ENCODE measurements around the gene ITPR3. TPM values are rescaled to one million over a fixed set of nuclear protein-coding genes. Genes with fewer than 3 reads are reported as not detected.
A peak's percentile ranks its signal among the peaks of the same experiment; 100 is the strongest.

Gene ITPR3
- total and polyA plus RNA-seq, 8 donors: 14.1 to 149 (median 65.6) TPM

GRCh38 chr6:33707771-33708170, 86.6 kb downstream of the ITPR3 start:
- Histone ChIP-seq H3K27ac (no peak overlapping the region), H3K4me3 (no peak overlapping the region), H3K27me3 (no peaks in the 10 kb centered on the region), H3K36me3 (peaks cover 3 to 40% (median 31%) of the 10 kb centered on the region in 4 donors), H3K9me3 (no peaks in the 10 kb centered on the region), H3K4me1 (peaks cover 18 to 34% (median 23%) of the 10 kb centered on the region in 4 donors)
- WGBS, 5 donors: 83 to 94% (median 91%) methylated on average over 5 of the region's 5 CpGs
- TF ChIP-seq CTCF (IDR thresholded peaks at IDR 0.05): no peak
- TF ChIP-seq POLR2A (IDR thresholded peaks at IDR 0.05): no peak
- no peak for TF ChIP-seq POLR2AphosphoS5 (IDR thresholded peaks at IDR 0.05)
- no peak for TF ChIP-seq EP300 (IDR thresholded peaks at IDR 0.05)
- DNase-seq: no peak
- intact Hi-C loops (cut with DNase I; ENCODE audit: low total_unique reads): no loop called here

- Histone ChIP-seq H3K27ac (no peak overlapping the region), H3K4me3 (no peak overlapping the region), H3K9me3 (no peaks in the 10 kb centered on the region), H3K36me3 (peaks cover 3 to 40% (median 31%) of the 10 kb centered on the region in 4 donors), H3K27me3 (no peaks in the 10 kb centered on the region), H3K4me1 (peaks cover 18 to 34% (median 23%) of the 10 kb centered on the region in 4 donors)
- intact Hi-C loops (cut with DNase I; ENCODE audit: low total_unique reads): no loop called here
- TF ChIP-seq POLR2A (IDR thresholded peaks at IDR 0.05) (no peak), POLR2AphosphoS5 (IDR thresholded peaks at IDR 0.05) (no peak), CTCF (IDR thresholded peaks at IDR 0.05) (no peak), EP300 (IDR thresholded peaks at IDR 0.05) (no peak)
- WGBS, 5 donors: 91 to 94% (median 94%) methylated on average over 10 of the region's 10 CpGs
- no peak for DNase-seq
Observed at GRCh38 chr6:33708516-33709204, 87.5 kb downstream of the ITPR3 start.

DNA sequence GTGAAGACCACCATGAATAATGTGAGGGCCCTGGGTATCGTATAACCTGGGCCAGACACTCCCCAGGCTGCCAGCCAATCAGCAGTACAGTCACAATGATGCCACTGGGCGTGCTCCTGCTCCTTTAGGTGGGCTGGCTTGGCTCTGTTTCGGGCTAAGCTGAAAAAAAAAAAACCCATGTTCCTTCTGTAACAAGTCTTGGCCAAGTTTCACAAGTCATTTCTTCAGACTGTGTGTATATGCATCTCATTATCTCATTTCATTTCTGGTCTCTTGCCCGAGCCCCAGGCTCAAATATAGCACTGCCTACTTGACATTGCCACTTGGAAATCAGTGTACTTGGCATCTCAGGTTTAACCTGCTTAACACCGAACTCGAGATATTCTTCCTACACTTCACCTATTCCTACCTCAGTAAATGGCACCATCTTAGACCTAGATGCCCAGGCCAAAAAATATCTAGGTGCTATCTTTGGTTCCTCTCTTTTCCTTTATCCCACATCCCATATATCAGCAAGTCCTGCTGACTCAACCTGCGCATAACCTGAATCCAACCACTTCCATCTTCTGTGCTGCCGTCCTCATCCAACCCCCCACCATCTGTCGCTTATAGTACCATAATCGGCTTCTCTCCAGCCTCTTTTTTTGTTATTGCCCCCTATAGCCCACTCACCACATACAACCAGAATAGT, 88.6 kb downstream of the ITPR3 start:
- TF ChIP-seq CTCF (IDR thresholded peaks at IDR 0.05) (no peak), POLR2AphosphoS5 (IDR thresholded peaks at IDR 0.05) (no peak), EP300 (IDR thresholded peaks at IDR 0.05) (no peak), POLR2A (IDR thresholded peaks at IDR 0.05) (no peak)
- no peak for DNase-seq
- Histone ChIP-seq H3K36me3 (peaks cover 3 to 40% (median 27%) of the 10 kb centered on the region in 4 donors), H3K27ac (no peak overlapping the region), H3K27me3 (no peaks in the 10 kb centered on the region), H3K4me1 (peaks cover 18 to 34% (median 23%) of the 10 kb centered on the region in 4 donors), H3K4me3 (no peak overlapping the region), H3K9me3 (no peaks in the 10 kb centered on the region)
- intact Hi-C loops (cut with DNase I; ENCODE audit: low total_unique reads): no loop called here
- WGBS, 5 donors: 80 to 88% (median 83%) methylated on average over 10 of the region's 10 CpGs

DNA sequence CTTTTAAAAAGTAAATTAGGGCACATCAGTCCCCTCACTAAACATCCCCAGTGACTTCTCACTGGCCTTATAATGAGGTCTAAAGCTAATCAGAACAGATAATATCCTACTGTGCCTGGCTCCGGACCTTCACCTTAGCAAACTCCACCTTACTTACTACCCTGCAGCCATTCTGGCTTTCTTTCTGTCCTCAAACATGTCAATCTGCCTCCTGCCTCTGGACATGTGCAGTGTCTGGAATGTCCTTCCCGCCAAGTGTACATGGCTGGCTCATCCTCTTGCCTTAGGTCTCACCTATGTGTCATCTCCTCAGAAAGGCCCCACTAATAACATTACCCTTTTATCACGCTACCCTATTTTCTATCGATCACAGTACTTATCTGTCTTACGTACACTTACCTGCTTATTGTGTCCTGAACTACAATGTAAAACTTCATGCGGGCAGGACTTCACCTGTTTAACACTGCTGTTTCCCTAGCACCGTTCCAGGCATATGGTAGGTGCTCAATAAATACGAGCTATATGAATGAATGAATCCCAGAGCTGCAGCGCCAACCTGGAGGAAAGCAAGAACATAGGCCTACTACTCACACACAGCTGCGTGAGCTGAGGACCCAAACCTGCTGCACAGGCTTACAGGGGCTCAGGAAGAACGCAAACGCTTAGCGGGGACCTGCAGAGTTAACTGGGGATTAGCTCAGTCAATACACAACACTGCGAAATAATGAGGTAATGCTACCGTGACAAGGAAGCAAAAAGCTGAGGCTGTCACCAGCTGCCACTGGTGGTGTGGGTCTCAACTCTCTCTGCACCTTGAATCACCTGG, 89.4 kb downstream of the ITPR3 start:
- TF ChIP-seq CTCF (IDR thresholded peaks at IDR 0.05) (no peak), EP300 (IDR thresholded peaks at IDR 0.05) (no peak), POLR2A (IDR thresholded peaks at IDR 0.05) (no peak), POLR2AphosphoS5 (IDR thresholded peaks at IDR 0.05) (no peak)
- intact Hi-C loops (cut with DNase I; ENCODE audit: low total_unique reads): no loop called here
- H3K9me3 ChIP-seq: no peaks in the 10 kb centered on the region
- H3K27me3 ChIP-seq: no peaks in the 10 kb centered on the region
- peak overlapping the region in 4 of 5 donors; percentile 92 to 98 (median 98) for H3K27ac ChIP-seq
- peaks cover 18 to 37% (median 23%) of the 10 kb centered on the region in 4 donors for H3K4me1 ChIP-seq
- peak overlapping the region; percentile 65 to 93 (median 82) for H3K4me3 ChIP-seq
- peaks cover 3 to 40% (median 27%) of the 10 kb centered on the region in 4 donors for H3K36me3 ChIP-seq
- DNase-seq: peak in 1 of 2 donors; percentile 58
- 67 to 74% (median 67%) methylated on average over 15 of the region's 15 CpGs for WGBS, 5 donors
